Measurements from ENCODE around the gene TEX261.

The TEX261 gene

GRCh38 chr2:70956141-70956540 lies 38.5 kb downstream of the TEX261 start:
- DNase-seq: no peak

- no peak for DNase-seq
Measured at GRCh38 chr2:70954886-70955285, 39.8 kb downstream of the TEX261 start.

GRCh38 chr2:70949086-70949485 lies 45.6 kb downstream of the TEX261 start:
- no peak for DNase-seq

- DNase-seq: peak; percentile 21
Measured at GRCh38 chr2:70948337-70949003, 46.2 kb downstream of the TEX261 start.

GRCh38 chr2:70947556-70948184 lies 47.0 kb downstream of the TEX261 start:
- no peak for DNase-seq

- peak; percentile 15 for DNase-seq
Measured at GRCh38 chr2:70946832-70947442, 47.7 kb downstream of the TEX261 start.

GRCh38 chr2:70944111-70944690 lies 50.5 kb downstream of the TEX261 start:
- no peak for DNase-seq

GRCh38 chr2:70943205-70943871 lies 51.3 kb downstream of the TEX261 start:
- DNase-seq: no peak

- no peak for DNase-seq
Measured at GRCh38 chr2:70942396-70943204, 52.1 kb downstream of the TEX261 start.

GRCh38 chr2:70941701-70942100 lies 53.0 kb downstream of the TEX261 start:
- no peak for DNase-seq

- no peak for DNase-seq
Measured at GRCh38 chr2:70941186-70941585, 53.5 kb downstream of the TEX261 start.

GRCh38 chr2:70939839-70940580 lies 54.7 kb downstream of the TEX261 start:
- DNase-seq: no peak

GRCh38 chr2:70939001-70939838 lies 55.5 kb downstream of the TEX261 start:
- DNase-seq: no peak

- no peak for DNase-seq
Measured at GRCh38 chr2:70938586-70938950, 56.1 kb downstream of the TEX261 start.

GRCh38 chr2:70937866-70938585 lies 56.6 kb downstream of the TEX261 start:
- no peak for DNase-seq

- DNase-seq: no peak
Measured at GRCh38 chr2:70936979-70937811, 57.5 kb downstream of the TEX261 start.

GRCh38 chr2:70936165-70936978 lies 58.3 kb downstream of the TEX261 start:
- DNase-seq: no peak

Measured in KG1 (cell line).